ENCODE data around the gene ZNF8.

DNA sequence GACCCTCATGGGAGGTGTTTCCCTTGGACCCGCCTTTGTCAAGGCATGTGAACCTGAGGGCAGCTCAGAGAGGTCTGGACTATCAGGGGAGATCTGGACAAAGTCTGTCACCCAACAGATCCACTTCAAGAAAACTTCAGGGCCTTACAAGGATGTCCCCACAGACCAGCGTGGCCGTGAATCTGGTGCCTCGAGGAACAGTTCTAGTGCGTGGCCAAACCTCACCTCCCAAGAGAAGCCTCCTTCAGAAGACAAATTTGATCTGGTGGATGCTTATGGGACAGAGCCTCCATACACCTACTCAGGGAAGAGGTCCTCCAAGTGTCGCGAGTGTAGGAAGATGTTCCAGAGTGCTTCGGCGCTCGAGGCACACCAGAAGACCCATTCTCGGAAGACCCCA lies 59.6 kb downstream of the ZNF8 start:
- no peak for TF ChIP-seq POLR2A (IDR thresholded peaks at IDR 0.05)
- TF ChIP-seq CTCF (IDR thresholded peaks at IDR 0.05), result no peak
- TF ChIP-seq POLR2AphosphoS5 (IDR thresholded peaks at IDR 0.05), result no peak

Data from gastroesophageal sphincter (tissue), 3 donors.